SK-N-SH (cell line): ENCODE data around the gene GPR161. TPM values are rescaled to one million over a fixed set of nuclear protein-coding genes. Genes with fewer than 3 reads are reported as not detected.

Experiments used
- CTCF ChIA-PET: fragments of 300-600, 350-600 bp; formaldehyde crosslinking; extraction: SDS; loops from one replicate; lab custom pipeline; 2021; lab: Yijun Ruan, JAX
- POLR2A ChIA-PET: fragments of 350-600 bp; sonication (Branson Sonifier 250); formaldehyde crosslinking; extraction: SDS; loops from one replicate; lab custom pipeline; 2020; ENCODE audit warnings: antibody characterized with exemption, inconsistent platforms; lab: Yijun Ruan, JAX
- DNase-seq: peaks from one replicate; pipeline ENCODE4 v3.0.0; 2012
- H2AFZ ChIP-seq: fragments of 200-600 bp; sonication (generic); 2 replicates; pipeline ENCODE4 v1.8.1; 2016; ENCODE audit warnings: antibody characterized with exemption, mild to moderate bottlenecking, low read depth
- H3F3A ChIP-seq: fragments of 200-600 bp; sonication (generic); replicated peaks from 2 replicates; pipeline ENCODE3; 2016; ENCODE audit warnings: antibody characterized with exemption, mild to moderate bottlenecking; ENCODE audit not compliant: insufficient read depth
- H3K27ac ChIP-seq, 2 experiments: fragments of 200-500 bp in 1 of 2; fragments of 200-600 bp in 1 of 2; sonication (Bioruptor generic) in 1 of 2; sonication (generic), shearing (Covaris generic) in 1 of 2; 2 replicates each; pipeline versions ENCODE4 v1.5.1 to v1.6.1; 2014 to 2016; ENCODE audit warnings: low read depth in 2 of 2, inconsistent platforms in 1 of 2, low read length in 1 of 2, mild to moderate bottlenecking in 1 of 2, mixed read lengths in 1 of 2
- H3K27me3 ChIP-seq: fragments of 200-600 bp; sonication (generic), shearing (Covaris generic); 2 replicates; pipeline ENCODE4 v1.6.1; 2016; ENCODE audit warnings: mixed run types; ENCODE audit not compliant: insufficient read depth
- H3K36me3 ChIP-seq, 2 experiments: fragments of 200-500 bp in 1 of 2; fragments of 200-600 bp in 1 of 2; sonication (Bioruptor generic) in 1 of 2; sonication (generic) in 1 of 2; replicated peaks in 1 of 2; 2 replicates each; pipeline versions ENCODE3 to v1.5.1; 2014 to 2016; ENCODE audit warnings: low read length in 1 of 2, mild to moderate bottlenecking in 1 of 2; ENCODE audit not compliant: insufficient read depth in 2 of 2, control insufficient read depth in 1 of 2
- H3K4me1 ChIP-seq, 2 experiments: fragments of 200-500 bp in 1 of 2; fragments of 200-600 bp in 1 of 2; sonication (Bioruptor generic) in 1 of 2; sonication (generic), shearing (Covaris generic) in 1 of 2; 2 replicates each; pipeline versions ENCODE4 v1.5.1 to v1.6.1; 2014 to 2016; ENCODE audit warnings: low read depth in 1 of 2, low read length in 1 of 2, mixed run types in 1 of 2; ENCODE audit not compliant: insufficient read depth in 2 of 2, control insufficient read depth in 1 of 2
- H3K4me2 ChIP-seq: fragments of 200-600 bp; sonication (generic), shearing (Covaris generic); 2 replicates; pipeline ENCODE4 v1.6.1; 2017; ENCODE audit warnings: mixed run types
- H3K4me3 ChIP-seq, 2 experiments: fragments of 200-500 bp in 1 of 2; fragments of 200-600 bp in 1 of 2; sonication (Bioruptor generic) in 1 of 2; sonication (generic), shearing (Covaris generic) in 1 of 2; 2 replicates each; pipeline versions ENCODE4 v1.5.1 to v1.8.1; 2014 to 2016; ENCODE audit warnings: low read depth in 2 of 2, inconsistent platforms in 1 of 2, low read length in 1 of 2, mild to moderate bottlenecking in 1 of 2, mixed read lengths in 1 of 2, moderate library complexity in 1 of 2
- H3K79me2 ChIP-seq: fragments of 200-600 bp; sonication (generic); 2 replicates; pipeline ENCODE4 v1.8.1; 2017; ENCODE audit warnings: mild to moderate bottlenecking; ENCODE audit not compliant: insufficient read depth
- H3K9ac ChIP-seq: fragments of 200-600 bp; sonication (generic); 2 replicates; pipeline ENCODE4 v1.6.1; 2017; ENCODE audit warnings: mixed run types
- H3K9me2 ChIP-seq: fragments of 200-600 bp; sonication (generic); 2 replicates; pipeline ENCODE4 v1.6.1; 2017; ENCODE audit warnings: mixed run types
- H3K9me3 ChIP-seq: fragments of 200-600 bp; sonication (generic); 2 replicates; pipeline ENCODE4 v1.6.1; 2017; ENCODE audit warnings: mixed run types, mild to moderate bottlenecking, moderate library complexity
- H4K20me1 ChIP-seq: fragments of 200-600 bp; sonication (generic); 2 replicates; pipeline ENCODE4 v1.6.1; 2017; ENCODE audit warnings: mild to moderate bottlenecking, mixed run types; ENCODE audit not compliant: insufficient read depth
- CHD2 ChIP-seq: fragments of 150-350 bp; IDR thresholded peaks from 2 replicates; pipeline ENCODE4 v1.6.1; 2018; ENCODE audit warnings: low read length; ENCODE audit not compliant: partially characterized antibody
- ELF1 ChIP-seq: IDR thresholded peaks from 2 replicates; pipeline ENCODE4 v1.4.0; 2012
- FOSL2 ChIP-seq: IDR thresholded peaks from 2 replicates; pipeline ENCODE4 v1.4.0; 2012; ENCODE audit warnings: low read depth, mild to moderate bottlenecking, moderate library complexity, borderline replicate concordance
- FOXM1 ChIP-seq: IDR thresholded peaks from 2 replicates; pipeline ENCODE4 v1.4.0; 2012; ENCODE audit warnings: low read depth, mild to moderate bottlenecking
- GABPA ChIP-seq: IDR thresholded peaks from 2 replicates; pipeline ENCODE4 v1.4.0; 2012; ENCODE audit warnings: low read depth, mild to moderate bottlenecking
- GATA2 ChIP-seq: sonication (generic); formaldehyde crosslinking; IDR thresholded peaks from 2 replicates; pipeline ENCODE4 v1.5.0; 2020; ENCODE audit warnings: mild to moderate bottlenecking, missing genetic modification reagents
- MEF2A ChIP-seq: IDR thresholded peaks from 2 replicates; pipeline ENCODE4 v1.4.0; 2012; ENCODE audit warnings: low read depth, borderline replicate concordance
- NFIC ChIP-seq: IDR thresholded peaks from 2 replicates; pipeline ENCODE4 v1.4.0; 2012; ENCODE audit warnings: borderline replicate concordance
- NRF1 ChIP-seq: IDR thresholded peaks from 2 replicates; pipeline ENCODE4 v1.6.1; 2012; ENCODE audit warnings: low read depth, mild to moderate bottlenecking, low read length
- RAD21 ChIP-seq: IDR thresholded peaks from 2 replicates; pipeline ENCODE4 v1.6.1; 2012; ENCODE audit warnings: mild to moderate bottlenecking, low read length
- RXRA ChIP-seq: IDR thresholded peaks from 2 replicates; pipeline ENCODE4 v1.4.0; 2012; ENCODE audit warnings: low read depth, mild to moderate bottlenecking, borderline replicate concordance
- TCF12 ChIP-seq: IDR thresholded peaks from 2 replicates; pipeline ENCODE4 v1.4.0; 2012
- TEAD4 ChIP-seq: IDR thresholded peaks from 2 replicates; pipeline ENCODE4 v1.4.0; 2012; ENCODE audit warnings: mild to moderate bottlenecking, borderline replicate concordance; ENCODE audit not compliant: insufficient read depth
- WGBS: methylation state at CpG from one replicate; pipeline ENCODE4 v1.1.6; 2017; ENCODE audit warnings: low lambda C conversion rate; 5-methylcytosine and 5-hydroxymethylcytosine counted together
- polyA plus RNA-seq, 3 experiments: library from polyadenylated mRNA; depleted of rRNA; stranded (reverse); fragments of >200 nt; gene quantifications; 2 replicates each; pipeline ENCODE4 v1.2.3, GENCODE V29; 2012
- TF ChIP-seq, protein P1 (sequence below): IDR thresholded peaks from 2 replicates; pipeline ENCODE4 v1.6.1; 2012; ENCODE audit warnings: mild to moderate bottlenecking, low read depth, low read length, moderate library complexity
- TF ChIP-seq, protein P2 (sequence below): fragments of 150-350 bp; IDR thresholded peaks from 2 replicates; pipeline ENCODE4 v1.6.1; 2016; ENCODE audit warnings: mild to moderate bottlenecking, low read depth, low read length
- TF ChIP-seq, protein P3 (sequence below): fragments of 150-350 bp; IDR thresholded peaks from 2 replicates; pipeline ENCODE4 v1.6.1; 2017; ENCODE audit warnings: antibody characterized with exemption, low read length, low read depth, borderline replicate concordance

Gene GPR161
- polyA plus RNA-seq, 1 of the 3 experiments (the other 2 are of a cell fraction) = 20.1 TPM

DNA sequence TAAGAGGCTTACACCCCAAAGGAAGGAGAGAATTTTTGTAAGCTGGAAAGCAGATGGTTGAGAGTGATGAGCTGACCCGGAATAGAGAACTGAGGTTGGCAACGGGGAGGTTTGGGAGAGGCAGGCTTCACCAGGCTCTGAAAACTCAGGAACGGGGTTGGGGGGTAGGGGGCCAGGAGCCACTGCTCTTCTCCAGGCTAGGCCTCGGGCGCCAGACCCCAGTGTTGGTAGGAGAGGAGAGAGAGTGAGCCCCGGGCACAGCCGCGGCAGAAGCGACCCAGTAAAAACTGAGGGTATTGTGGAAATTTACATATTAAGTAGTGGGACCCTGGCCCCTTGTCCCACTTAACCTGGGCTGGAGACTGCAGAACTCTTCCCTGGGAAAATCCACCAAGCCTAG is 45.7 kb downstream of the GPR161 start:
- Histone ChIP-seq H4K20me1 (no peaks in the 10 kb centered on the region), H2AFZ (no peak overlapping the region), H3K79me2 (peaks cover 3% of the 10 kb centered on the region), H3K36me3 (peaks cover 21 to 52% of the 10 kb centered on the region in 2 experiments), H3K27ac (no peak overlapping the region), H3K9me2 (no peaks in the 10 kb centered on the region), H3K4me3 (no peak overlapping the region), H3K9ac (no peak overlapping the region), H3K4me2 (no peak overlapping the region), H3F3A (no peaks in the 10 kb centered on the region), H3K27me3 (no peaks in the 10 kb centered on the region), H3K4me1 (no peaks in the 10 kb centered on the region; a peak in 1 of 4 replicates), H3K9me3 (no peaks in the 10 kb centered on the region)
- ChIA-PET CTCF (interaction anchor here (1.3 to 6.1 kb wide), 2 partner anchors 9 to 54 kb away, joined by 3 to 48 read pairs; no protein-coding TSS in a partner anchor), POLR2A (no interaction called here)
- no peak for DNase-seq
- WGBS = 97% methylated on average over 6 of the region's 9 CpGs
- TF ChIP-seq, protein P1, sequence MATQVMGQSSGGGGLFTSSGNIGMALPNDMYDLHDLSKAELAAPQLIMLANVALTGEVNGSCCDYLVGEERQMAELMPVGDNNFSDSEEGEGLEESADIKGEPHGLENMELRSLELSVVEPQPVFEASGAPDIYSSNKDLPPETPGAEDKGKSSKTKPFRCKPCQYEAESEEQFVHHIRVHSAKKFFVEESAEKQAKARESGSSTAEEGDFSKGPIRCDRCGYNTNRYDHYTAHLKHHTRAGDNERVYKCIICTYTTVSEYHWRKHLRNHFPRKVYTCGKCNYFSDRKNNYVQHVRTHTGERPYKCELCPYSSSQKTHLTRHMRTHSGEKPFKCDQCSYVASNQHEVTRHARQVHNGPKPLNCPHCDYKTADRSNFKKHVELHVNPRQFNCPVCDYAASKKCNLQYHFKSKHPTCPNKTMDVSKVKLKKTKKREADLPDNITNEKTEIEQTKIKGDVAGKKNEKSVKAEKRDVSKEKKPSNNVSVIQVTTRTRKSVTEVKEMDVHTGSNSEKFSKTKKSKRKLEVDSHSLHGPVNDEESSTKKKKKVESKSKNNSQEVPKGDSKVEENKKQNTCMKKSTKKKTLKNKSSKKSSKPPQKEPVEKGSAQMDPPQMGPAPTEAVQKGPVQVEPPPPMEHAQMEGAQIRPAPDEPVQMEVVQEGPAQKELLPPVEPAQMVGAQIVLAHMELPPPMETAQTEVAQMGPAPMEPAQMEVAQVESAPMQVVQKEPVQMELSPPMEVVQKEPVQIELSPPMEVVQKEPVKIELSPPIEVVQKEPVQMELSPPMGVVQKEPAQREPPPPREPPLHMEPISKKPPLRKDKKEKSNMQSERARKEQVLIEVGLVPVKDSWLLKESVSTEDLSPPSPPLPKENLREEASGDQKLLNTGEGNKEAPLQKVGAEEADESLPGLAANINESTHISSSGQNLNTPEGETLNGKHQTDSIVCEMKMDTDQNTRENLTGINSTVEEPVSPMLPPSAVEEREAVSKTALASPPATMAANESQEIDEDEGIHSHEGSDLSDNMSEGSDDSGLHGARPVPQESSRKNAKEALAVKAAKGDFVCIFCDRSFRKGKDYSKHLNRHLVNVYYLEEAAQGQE = no peak
- no peak for TF ChIP-seq RXRA

DNA sequence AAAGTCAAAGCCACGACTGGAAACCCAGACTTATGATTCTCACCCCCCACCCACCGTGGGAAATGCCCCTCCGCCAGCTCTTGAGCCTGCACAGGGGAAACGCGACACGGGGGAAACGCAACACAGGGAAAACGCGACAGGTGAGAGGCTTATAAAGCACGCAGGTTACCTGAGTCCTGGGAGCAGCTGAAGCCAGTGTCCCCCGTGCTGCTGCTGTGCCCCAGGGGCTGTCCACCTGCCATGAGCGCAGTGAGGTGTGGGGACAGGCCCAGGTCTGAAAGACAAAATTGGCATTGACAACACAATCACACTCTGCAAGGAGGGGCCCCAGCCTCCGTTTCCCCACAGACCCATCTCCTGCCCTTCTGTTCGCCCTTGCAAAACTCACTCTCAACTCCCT is 46.3 kb downstream of the GPR161 start:
- no peaks in the 10 kb centered on the region; a peak in 1 of 4 replicates for H3K4me1 ChIP-seq
- no peaks in the 10 kb centered on the region for H3K27me3 ChIP-seq
- no peak overlapping the region for H2AFZ ChIP-seq
- WGBS = 95% methylated on average over 13 of the region's 14 CpGs
- POLR2A ChIA-PET = no interaction called here
- CTCF ChIA-PET = interaction anchor here (1.3 to 6.1 kb wide), 2 partner anchors 8 to 55 kb away, joined by 3 to 48 read pairs; no protein-coding TSS in a partner anchor
- H3K9me2 ChIP-seq = no peaks in the 10 kb centered on the region
- no peak overlapping the region for H3K4me3 ChIP-seq
- no peak overlapping the region for H3K27ac ChIP-seq
- no peaks in the 10 kb centered on the region for H4K20me1 ChIP-seq
- TF ChIP-seq GABPA (no peak), NFIC (no peak)
- TF ChIP-seq, protein P2, sequence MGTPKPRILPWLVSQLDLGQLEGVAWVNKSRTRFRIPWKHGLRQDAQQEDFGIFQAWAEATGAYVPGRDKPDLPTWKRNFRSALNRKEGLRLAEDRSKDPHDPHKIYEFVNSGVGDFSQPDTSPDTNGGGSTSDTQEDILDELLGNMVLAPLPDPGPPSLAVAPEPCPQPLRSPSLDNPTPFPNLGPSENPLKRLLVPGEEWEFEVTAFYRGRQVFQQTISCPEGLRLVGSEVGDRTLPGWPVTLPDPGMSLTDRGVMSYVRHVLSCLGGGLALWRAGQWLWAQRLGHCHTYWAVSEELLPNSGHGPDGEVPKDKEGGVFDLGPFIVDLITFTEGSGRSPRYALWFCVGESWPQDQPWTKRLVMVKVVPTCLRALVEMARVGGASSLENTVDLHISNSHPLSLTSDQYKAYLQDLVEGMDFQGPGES = no peak
- no peak overlapping the region for H3K9ac ChIP-seq
- peaks cover 17 to 55% of the 10 kb centered on the region in 2 experiments for H3K36me3 ChIP-seq
- no peak for DNase-seq
- H3K9me3 ChIP-seq = no peaks in the 10 kb centered on the region
- H3F3A ChIP-seq = no peaks in the 10 kb centered on the region
- peaks cover 1% of the 10 kb centered on the region for H3K79me2 ChIP-seq
- H3K4me2 ChIP-seq = no peak overlapping the region

DNA sequence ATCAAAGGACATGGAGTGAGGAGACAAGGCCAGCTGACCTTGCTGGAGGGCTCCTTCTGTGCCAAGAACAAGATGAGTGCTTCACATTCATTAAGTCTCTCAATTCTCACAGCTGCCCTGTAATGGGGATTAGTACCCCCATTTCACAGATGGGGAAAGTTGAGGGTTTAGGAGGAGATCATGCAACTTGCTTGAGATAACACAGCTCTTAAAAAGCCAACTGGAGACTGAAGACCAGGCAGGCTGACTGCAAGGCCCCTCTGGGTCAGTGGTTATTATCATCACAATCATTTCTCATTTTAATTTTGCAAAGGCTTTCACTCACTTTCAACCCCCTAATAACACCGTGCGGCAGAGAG is 46.8 kb downstream of the GPR161 start:
- Histone ChIP-seq H3K79me2 (no peaks in the 10 kb centered on the region; the same call in 1 of the 2 replicates), H3K9ac (no peak overlapping the region), H3K36me3 (peaks cover 21 to 55% of the 10 kb centered on the region in 2 experiments)
- CTCF ChIA-PET = interaction anchor here (0.9 to 1.3 kb wide), 2 partner anchors 56 kb away, joined by 3 to 5 read pairs; no protein-coding TSS in a partner anchor
- WGBS = 100% methylated on average over 2 of the region's 2 CpGs
- TF ChIP-seq FOXM1 = no peak
- TF ChIP-seq GATA2 = no peak
- no peak for TF ChIP-seq CHD2
- TF ChIP-seq RAD21 = no peak
- no peak for TF ChIP-seq NRF1
- TF ChIP-seq FOSL2 = no peak
- no peak for TF ChIP-seq ELF1
- no peak for TF ChIP-seq MEF2A
- no peak for TF ChIP-seq GABPA
- no peak for TF ChIP-seq TCF12
- TF ChIP-seq, protein P3, sequence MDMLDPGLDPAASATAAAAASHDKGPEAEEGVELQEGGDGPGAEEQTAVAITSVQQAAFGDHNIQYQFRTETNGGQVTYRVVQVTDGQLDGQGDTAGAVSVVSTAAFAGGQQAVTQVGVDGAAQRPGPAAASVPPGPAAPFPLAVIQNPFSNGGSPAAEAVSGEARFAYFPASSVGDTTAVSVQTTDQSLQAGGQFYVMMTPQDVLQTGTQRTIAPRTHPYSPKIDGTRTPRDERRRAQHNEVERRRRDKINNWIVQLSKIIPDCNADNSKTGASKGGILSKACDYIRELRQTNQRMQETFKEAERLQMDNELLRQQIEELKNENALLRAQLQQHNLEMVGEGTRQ = no peak
- TF ChIP-seq TEAD4 = no peak
- TF ChIP-seq, all 33 proteins: peak for 0
- DNase-seq = no peak
- POLR2A ChIA-PET = no interaction called here
- H3F3A ChIP-seq = no peaks in the 10 kb centered on the region
- no peak overlapping the region for H3K4me2 ChIP-seq
- no peaks in the 10 kb centered on the region for H4K20me1 ChIP-seq
- no peak overlapping the region for H2AFZ ChIP-seq
- H3K27me3 ChIP-seq = no peaks in the 10 kb centered on the region
- H3K9me2 ChIP-seq = no peaks in the 10 kb centered on the region
- H3K4me3 ChIP-seq = no peak overlapping the region
- H3K27ac ChIP-seq = no peak overlapping the region
- no peaks in the 10 kb centered on the region; a peak in 1 of 4 replicates for H3K4me1 ChIP-seq
- no peaks in the 10 kb centered on the region for H3K9me3 ChIP-seq
